Cardiac muscle cell (in vitro differentiated cells and primary cell): ENCODE data around the gene DPYSL4. TPM values are rescaled to one million over a fixed set of nuclear protein-coding genes. Genes with fewer than 3 reads are reported as not detected.

ENCODE experiments used
- DNase-seq, 2 donors: peaks; one replicate each; pipeline versions ENCODE4 v3.0.0 to v3.0.0-alpha.2; 2010 to 2017; ENCODE audit warnings: low read depth in 1 of 2, low spot score in 1 of 2
- H3K27ac ChIP-seq: fragments of 200-600 bp; sonication (generic); 2 replicates; pipeline ENCODE4 v1.5.1; 2016
- H3K27me3 ChIP-seq: fragments of 200-600 bp; sonication (generic); 2 replicates; pipeline ENCODE4 v1.6.0; 2016; ENCODE audit warnings: control low read depth
- H3K36me3 ChIP-seq: fragments of 200-600 bp; sonication (generic); 2 replicates; pipeline ENCODE4 v1.5.1; 2016; ENCODE audit warnings: control low read depth
- H3K4me1 ChIP-seq: fragments of 200-600 bp; sonication (generic); 2 replicates; pipeline ENCODE4 v1.8.1; 2017; ENCODE audit warnings: low read depth, mild to moderate bottlenecking, mixed run types
- H3K4me3 ChIP-seq: fragments of 200-600 bp; sonication (generic); 2 replicates; pipeline ENCODE4 v1.5.1; 2016; ENCODE audit warnings: mild to moderate bottlenecking
- H3K9me3 ChIP-seq: fragments of 200-600 bp; sonication (generic); 2 replicates; pipeline ENCODE4 v1.5.1; 2017; ENCODE audit warnings: low read depth, mild to moderate bottlenecking, control low read depth
- polyA plus RNA-seq: library from polyadenylated mRNA; unstranded; fragments of >200 nt; fragmentation: Nextera tagmentation; extraction: Ambion mirVana; gene quantifications from 2 replicates; pipeline ENCODE4 v1.2.1, GENCODE V29; 2016
- total RNA-seq: library from RNA; depleted of rRNA; stranded (reverse); fragments of >200 nt; gene quantifications from 2 replicates; pipeline ENCODE4 v1.2.3, GENCODE V29; 2016
- TF ChIP-seq, protein P1 (sequence below): IDR thresholded peaks from 2 replicates; pipeline ENCODE4 v1.5.1; 2012; ENCODE audit warnings: low read depth, mild to moderate bottlenecking, low read length

The DPYSL4 gene
- total and polyA plus RNA-seq, 2 experiments from 2014 or later, result 12.5 to 30.3 TPM

DNA sequence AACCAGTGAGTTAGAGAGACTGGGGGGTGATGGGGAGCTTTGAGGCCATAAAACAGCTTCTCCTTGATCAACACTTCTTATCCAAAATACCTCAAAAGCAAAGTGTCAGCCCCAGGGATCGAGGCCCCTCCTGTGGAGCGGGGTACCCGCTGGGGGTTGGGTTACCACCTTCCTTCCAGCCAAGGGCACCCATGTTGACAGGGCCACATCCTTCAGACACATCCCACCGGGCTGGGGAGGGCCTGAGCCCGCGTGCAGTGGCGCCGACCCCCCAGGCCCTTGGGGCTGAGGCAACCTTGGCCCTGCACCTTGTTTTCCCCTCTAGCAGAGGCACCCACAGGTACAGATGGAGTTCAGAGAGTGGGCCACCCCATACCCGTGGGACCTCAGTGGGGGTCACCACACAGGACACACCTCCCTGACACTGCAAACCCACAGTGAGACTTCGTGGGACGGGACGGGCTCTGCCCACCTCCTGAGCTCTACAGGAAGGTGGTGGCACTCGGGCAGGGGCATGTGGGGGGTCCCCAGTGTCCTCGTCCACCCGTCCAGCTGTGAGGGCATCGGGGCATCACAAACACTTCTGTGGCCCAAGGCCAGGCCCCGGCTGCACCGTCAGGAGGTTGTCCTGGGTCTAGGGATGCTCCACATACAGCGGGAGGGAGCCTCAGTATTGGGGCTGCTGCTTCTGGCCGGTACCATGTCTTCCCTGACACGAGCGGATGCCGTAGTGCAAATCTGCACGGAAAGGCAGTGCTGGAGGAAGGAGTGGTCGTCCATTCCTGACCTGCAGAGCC lies 10.7 kb downstream of the DPYSL4 start:
- no peak overlapping the region for H3K4me3 ChIP-seq
- H3K9me3 ChIP-seq, result no peaks in the 10 kb centered on the region
- DNase-seq, result no peak
- TF ChIP-seq, protein P1, sequence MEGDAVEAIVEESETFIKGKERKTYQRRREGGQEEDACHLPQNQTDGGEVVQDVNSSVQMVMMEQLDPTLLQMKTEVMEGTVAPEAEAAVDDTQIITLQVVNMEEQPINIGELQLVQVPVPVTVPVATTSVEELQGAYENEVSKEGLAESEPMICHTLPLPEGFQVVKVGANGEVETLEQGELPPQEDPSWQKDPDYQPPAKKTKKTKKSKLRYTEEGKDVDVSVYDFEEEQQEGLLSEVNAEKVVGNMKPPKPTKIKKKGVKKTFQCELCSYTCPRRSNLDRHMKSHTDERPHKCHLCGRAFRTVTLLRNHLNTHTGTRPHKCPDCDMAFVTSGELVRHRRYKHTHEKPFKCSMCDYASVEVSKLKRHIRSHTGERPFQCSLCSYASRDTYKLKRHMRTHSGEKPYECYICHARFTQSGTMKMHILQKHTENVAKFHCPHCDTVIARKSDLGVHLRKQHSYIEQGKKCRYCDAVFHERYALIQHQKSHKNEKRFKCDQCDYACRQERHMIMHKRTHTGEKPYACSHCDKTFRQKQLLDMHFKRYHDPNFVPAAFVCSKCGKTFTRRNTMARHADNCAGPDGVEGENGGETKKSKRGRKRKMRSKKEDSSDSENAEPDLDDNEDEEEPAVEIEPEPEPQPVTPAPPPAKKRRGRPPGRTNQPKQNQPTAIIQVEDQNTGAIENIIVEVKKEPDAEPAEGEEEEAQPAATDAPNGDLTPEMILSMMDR, result no peak
- no peaks in the 10 kb centered on the region for H3K27me3 ChIP-seq
- H3K4me1 ChIP-seq, result peaks cover 11% of the 10 kb centered on the region
- H3K27ac ChIP-seq, result no peak overlapping the region
- H3K36me3 ChIP-seq, result no peaks in the 10 kb centered on the region

DNA sequence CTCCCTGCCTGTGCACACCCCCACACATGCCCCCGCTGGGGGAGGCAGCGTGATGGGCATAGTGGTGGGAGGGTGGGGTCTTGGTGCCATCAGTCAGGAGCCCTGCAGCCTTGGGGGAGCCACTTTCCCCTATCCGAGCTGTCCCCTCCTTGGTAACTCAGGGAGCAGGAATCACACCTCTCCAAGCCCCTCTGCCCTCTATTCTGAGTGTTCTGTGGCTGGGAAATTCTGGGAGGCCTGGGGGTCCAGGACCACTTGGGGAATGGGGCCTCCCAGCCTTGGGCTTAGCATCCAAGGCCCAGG lies 11.3 kb downstream of the DPYSL4 start:
- TF ChIP-seq, protein P1, result no peak
- DNase-seq, result no peak
- no peaks in the 10 kb centered on the region for H3K9me3 ChIP-seq

DNA sequence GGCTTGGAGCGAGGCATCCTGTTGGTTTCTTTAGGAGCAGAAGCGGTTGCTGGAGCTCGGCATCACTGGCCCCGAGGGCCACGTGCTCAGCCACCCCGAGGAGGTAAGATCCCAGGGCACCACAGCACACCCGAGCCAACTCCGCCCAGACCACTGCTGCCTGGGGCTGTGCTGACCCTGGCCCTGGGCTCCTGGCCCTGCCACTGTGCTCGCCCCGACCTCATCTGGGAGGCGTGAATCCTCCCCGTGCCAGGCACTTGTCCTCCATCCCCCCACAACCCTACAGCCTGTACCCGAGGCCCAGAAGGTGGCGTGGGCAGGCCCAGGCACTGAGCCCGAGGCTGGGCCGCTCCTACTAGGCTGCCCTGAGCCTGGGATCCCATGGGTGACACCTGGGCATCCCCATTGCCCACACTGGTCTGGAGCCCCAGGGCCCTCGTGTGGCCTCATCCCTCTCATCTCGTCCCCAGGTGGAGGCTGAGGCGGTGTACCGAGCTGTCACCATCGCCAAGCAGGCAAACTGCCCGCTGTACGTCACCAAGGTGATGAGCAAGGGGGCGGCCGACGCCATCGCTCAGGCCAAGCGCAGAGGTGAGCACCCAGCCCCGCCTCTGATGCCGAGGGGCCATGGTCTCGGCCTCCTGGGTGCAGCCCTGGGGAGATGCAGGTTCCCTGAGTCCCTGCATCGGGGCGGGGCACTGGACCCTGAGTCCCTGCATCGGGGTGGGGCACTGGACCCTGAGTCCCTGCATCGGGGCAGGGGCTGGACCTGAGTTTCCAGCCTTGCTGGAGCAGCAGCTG lies 11.8 kb downstream of the DPYSL4 start:
- H3K4me3 ChIP-seq, result no peak overlapping the region
- no peaks in the 10 kb centered on the region for H3K27me3 ChIP-seq
- no peak for DNase-seq
- H3K27ac ChIP-seq, result no peak overlapping the region
- peaks cover under 1% of the 10 kb centered on the region for H3K4me1 ChIP-seq
- H3K9me3 ChIP-seq, result no peaks in the 10 kb centered on the region
- H3K36me3 ChIP-seq, result no peaks in the 10 kb centered on the region
- TF ChIP-seq, protein P1, result no peak

More for the DNA sequence above, 11.3 kb downstream of the DPYSL4 start:
- peaks cover 6% of the 10 kb centered on the region for H3K4me1 ChIP-seq
- no peak overlapping the region for H3K27ac ChIP-seq
- no peaks in the 10 kb centered on the region for H3K27me3 ChIP-seq
- no peaks in the 10 kb centered on the region for H3K36me3 ChIP-seq
- no peak overlapping the region for H3K4me3 ChIP-seq

DNA sequence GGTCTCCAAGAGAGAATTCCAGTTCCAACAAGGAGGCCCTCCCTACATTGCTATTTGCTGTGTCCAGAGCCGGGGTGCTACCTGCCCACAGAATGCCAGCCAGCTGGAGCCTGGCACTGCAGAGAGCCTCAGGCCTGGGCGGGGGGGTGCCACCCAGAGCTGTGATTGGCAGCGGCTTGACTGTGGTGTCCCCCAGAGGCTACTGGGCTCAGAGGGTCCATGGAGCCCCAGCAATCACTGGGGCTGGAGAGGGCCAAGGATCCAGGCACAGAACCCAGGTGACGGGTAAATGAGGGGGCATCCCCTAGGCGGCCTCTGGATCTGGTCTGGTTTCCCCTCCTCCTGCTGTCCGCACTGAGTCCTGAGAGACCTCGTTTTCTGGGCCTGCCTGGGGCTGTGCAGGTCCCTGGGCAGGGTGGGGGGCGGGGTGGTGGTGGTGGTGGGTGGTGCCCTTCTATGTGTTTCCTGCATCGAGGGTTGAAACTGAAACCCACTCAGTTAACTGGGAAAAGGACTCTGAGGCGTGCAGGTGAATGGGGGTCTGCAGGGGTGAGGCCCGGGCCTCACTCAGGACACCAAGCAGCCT lies 12.6 kb downstream of the DPYSL4 start:
- Histone ChIP-seq H3K4me1 (no peaks in the 10 kb centered on the region), H3K27ac (no peak overlapping the region), H3K9me3 (no peaks in the 10 kb centered on the region), H3K27me3 (no peaks in the 10 kb centered on the region), H3K4me3 (no peak overlapping the region), H3K36me3 (no peaks in the 10 kb centered on the region)
- TF ChIP-seq, protein P1, result no peak
- DNase-seq, result no peak

DNA sequence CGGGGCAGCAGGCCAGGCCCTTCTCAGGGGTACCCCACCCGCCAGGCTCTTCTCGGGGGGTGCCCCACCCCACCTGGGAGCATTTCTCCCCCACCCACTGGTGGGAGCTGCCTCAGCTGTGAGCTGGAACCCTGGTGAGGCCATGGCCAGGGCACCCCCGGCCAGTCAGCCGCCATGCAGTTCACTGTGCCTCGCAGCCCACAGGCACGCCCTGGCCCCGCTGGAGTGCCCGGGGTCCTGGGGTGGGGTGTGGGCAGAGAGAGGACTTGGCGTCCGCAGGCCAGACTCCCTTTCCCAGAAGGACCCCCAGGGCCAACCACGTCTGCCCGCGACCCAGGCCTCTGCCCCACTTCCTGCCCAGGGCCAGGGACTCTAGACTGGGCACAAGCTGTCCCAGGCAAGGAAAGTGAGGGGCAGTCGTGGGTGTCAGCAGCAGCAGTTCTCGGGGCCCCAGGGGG lies 13.1 kb downstream of the DPYSL4 start:
- TF ChIP-seq, protein P1, result no peak
- no peak for DNase-seq
- no peak overlapping the region for H3K27ac ChIP-seq
- no peaks in the 10 kb centered on the region for H3K4me1 ChIP-seq
- H3K27me3 ChIP-seq, result no peaks in the 10 kb centered on the region
- no peaks in the 10 kb centered on the region for H3K36me3 ChIP-seq
- H3K9me3 ChIP-seq, result no peaks in the 10 kb centered on the region
- H3K4me3 ChIP-seq, result no peak overlapping the region
